DOHH2 (cell line): Measurements from ENCODE around the gene KIF16B.

ENCODE experiments used
- H3F3A ChIP-seq: fragments of 200-600 bp; sonication (generic), shearing (Covaris generic); 2 replicates; pipeline ENCODE4 v1.6.0; 2016; ENCODE audit warnings: antibody characterized with exemption, mild to moderate bottlenecking; ENCODE audit not compliant: control insufficient read depth, insufficient read depth
- H3K27ac ChIP-seq: fragments of 200-600 bp; sonication (generic); 2 replicates; pipeline ENCODE4 v1.5.1; 2014; ENCODE audit warnings: low read depth, mild to moderate bottlenecking, low read length, moderate library complexity
- H3K27me3 ChIP-seq: fragments of 200-600 bp; sonication (generic); 2 replicates; pipeline ENCODE4 v1.6.1; 2014; ENCODE audit warnings: mild to moderate bottlenecking, low read length, mixed read lengths; ENCODE audit not compliant: control insufficient read depth
- H3K36me3 ChIP-seq: fragments of 200-600 bp; sonication (generic); 2 replicates; pipeline ENCODE4 v1.6.1; 2014; ENCODE audit warnings: mild to moderate bottlenecking, low read length, moderate library complexity, mixed read lengths; ENCODE audit not compliant: control insufficient read depth
- H3K4me1 ChIP-seq: fragments of 200-600 bp; sonication (generic); 2 replicates; pipeline ENCODE4 v1.6.1; 2014; ENCODE audit warnings: mild to moderate bottlenecking, low read length, mixed read lengths; ENCODE audit not compliant: control insufficient read depth
- H3K4me2 ChIP-seq: fragments of 200-600 bp; sonication (generic); 2 replicates; pipeline ENCODE4 v1.6.0; 2014; ENCODE audit warnings: mild to moderate bottlenecking, low read length, moderate library complexity
- H3K4me3 ChIP-seq: fragments of 200-600 bp; sonication (generic); 2 replicates; pipeline ENCODE4 v1.5.1; 2014; ENCODE audit warnings: mild to moderate bottlenecking, low read length, mixed read lengths
- H3K79me2 ChIP-seq: fragments of 200-600 bp; sonication (generic); 2 replicates; pipeline ENCODE4 v1.6.1; 2014; ENCODE audit warnings: mild to moderate bottlenecking, low read length, mixed read lengths; ENCODE audit not compliant: control insufficient read depth
- H3K9me2 ChIP-seq: fragments of 200-600 bp; sonication (generic); replicated peaks from 2 replicates; pipeline ENCODE4 v1.6.1; 2014; ENCODE audit warnings: mild to moderate bottlenecking, low read length, mixed read lengths; ENCODE audit not compliant: control insufficient read depth
- H3K9me3 ChIP-seq: fragments of 200-600 bp; sonication (generic); 2 replicates; pipeline ENCODE4 v1.6.1; 2014; ENCODE audit warnings: antibody characterized with exemption, low read length, mixed read lengths; ENCODE audit not compliant: control insufficient read depth, insufficient read depth
- H4K20me1 ChIP-seq: fragments of 200-600 bp; sonication (generic); 2 replicates; pipeline ENCODE4 v1.6.0; 2014; ENCODE audit warnings: low read depth, mild to moderate bottlenecking, antibody characterized with exemption, low read length, moderate library complexity; ENCODE audit not compliant: control insufficient read depth, insufficient read depth
- EZH2phosphoT487 ChIP-seq: fragments of 200-600 bp; sonication (generic); IDR thresholded peaks from 2 replicates; pipeline ENCODE4 v1.6.1; 2017; ENCODE audit warnings: borderline replicate concordance, mild to moderate bottlenecking, antibody characterized with exemption, low read length, moderate library complexity, mixed read lengths
- TF ChIP-seq, protein P1 (sequence below): fragments of 200-600 bp; sonication (generic); IDR thresholded peaks from one replicate; pipeline ENCODE4 v1.5.1; 2014; ENCODE audit warnings: antibody characterized with exemption, mild to moderate bottlenecking, low read depth, low read length; ENCODE audit not compliant: poor library complexity, severe bottlenecking

Gene KIF16B

GRCh38 chr20:16272780-16273360 is 300.4 kb downstream of the KIF16B start:
- no peaks in the 10 kb centered on the region for H3K27me3 ChIP-seq
- no peaks in the 10 kb centered on the region for H3K9me3 ChIP-seq
- H3K27ac ChIP-seq: no peak overlapping the region
- H3K9me2 ChIP-seq: no peaks in the 10 kb centered on the region
- no peaks in the 10 kb centered on the region for H3K4me1 ChIP-seq
- no peaks in the 10 kb centered on the region for H3K36me3 ChIP-seq
- no peaks in the 10 kb centered on the region for H3F3A ChIP-seq
- TF ChIP-seq EZH2phosphoT487: no peak
- TF ChIP-seq, protein P1, sequence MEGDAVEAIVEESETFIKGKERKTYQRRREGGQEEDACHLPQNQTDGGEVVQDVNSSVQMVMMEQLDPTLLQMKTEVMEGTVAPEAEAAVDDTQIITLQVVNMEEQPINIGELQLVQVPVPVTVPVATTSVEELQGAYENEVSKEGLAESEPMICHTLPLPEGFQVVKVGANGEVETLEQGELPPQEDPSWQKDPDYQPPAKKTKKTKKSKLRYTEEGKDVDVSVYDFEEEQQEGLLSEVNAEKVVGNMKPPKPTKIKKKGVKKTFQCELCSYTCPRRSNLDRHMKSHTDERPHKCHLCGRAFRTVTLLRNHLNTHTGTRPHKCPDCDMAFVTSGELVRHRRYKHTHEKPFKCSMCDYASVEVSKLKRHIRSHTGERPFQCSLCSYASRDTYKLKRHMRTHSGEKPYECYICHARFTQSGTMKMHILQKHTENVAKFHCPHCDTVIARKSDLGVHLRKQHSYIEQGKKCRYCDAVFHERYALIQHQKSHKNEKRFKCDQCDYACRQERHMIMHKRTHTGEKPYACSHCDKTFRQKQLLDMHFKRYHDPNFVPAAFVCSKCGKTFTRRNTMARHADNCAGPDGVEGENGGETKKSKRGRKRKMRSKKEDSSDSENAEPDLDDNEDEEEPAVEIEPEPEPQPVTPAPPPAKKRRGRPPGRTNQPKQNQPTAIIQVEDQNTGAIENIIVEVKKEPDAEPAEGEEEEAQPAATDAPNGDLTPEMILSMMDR: no peak
- H3K4me2 ChIP-seq: no peak overlapping the region
- no peaks in the 10 kb centered on the region for H4K20me1 ChIP-seq
- no peak overlapping the region for H3K4me3 ChIP-seq
- H3K79me2 ChIP-seq: no peaks in the 10 kb centered on the region

DNA sequence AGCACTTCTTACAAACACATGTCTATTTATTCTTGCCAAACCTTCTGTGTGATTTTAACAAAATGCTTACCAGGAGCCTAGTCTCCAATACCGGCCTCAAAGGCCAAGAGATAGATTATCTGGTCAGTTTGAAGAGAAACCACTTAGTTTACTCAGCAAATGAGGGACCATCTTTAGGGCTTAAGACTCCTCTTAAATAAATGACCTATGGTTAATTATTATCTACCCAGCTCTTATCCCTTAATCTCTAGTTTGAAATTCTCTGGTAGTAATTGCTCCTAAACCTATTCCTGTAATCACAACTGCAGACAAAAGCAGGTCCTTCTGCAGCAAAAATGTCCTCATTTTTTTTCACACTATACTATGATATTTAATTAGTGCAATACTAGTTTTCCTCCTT is 301.8 kb downstream of the KIF16B start:
- Histone ChIP-seq H3K4me1 (no peaks in the 10 kb centered on the region), H4K20me1 (no peaks in the 10 kb centered on the region), H3K9me2 (no peaks in the 10 kb centered on the region), H3K4me2 (no peak overlapping the region), H3K36me3 (no peaks in the 10 kb centered on the region), H3K9me3 (no peaks in the 10 kb centered on the region), H3K4me3 (no peak overlapping the region), H3K27me3 (no peaks in the 10 kb centered on the region), H3K79me2 (no peaks in the 10 kb centered on the region), H3F3A (no peaks in the 10 kb centered on the region), H3K27ac (no peak overlapping the region)
- TF ChIP-seq, protein P1: no peak
- no peak for TF ChIP-seq EZH2phosphoT487

- Histone ChIP-seq H3K27ac (no peak overlapping the region), H3K36me3 (no peaks in the 10 kb centered on the region), H3K4me1 (no peaks in the 10 kb centered on the region), H3K4me2 (no peak overlapping the region), H3K9me2 (no peaks in the 10 kb centered on the region), H4K20me1 (no peaks in the 10 kb centered on the region), H3K9me3 (no peaks in the 10 kb centered on the region; the same call in 1 of the 2 replicates), H3F3A (no peaks in the 10 kb centered on the region), H3K4me3 (no peak overlapping the region), H3K79me2 (no peaks in the 10 kb centered on the region), H3K27me3 (no peaks in the 10 kb centered on the region)
- TF ChIP-seq EZH2phosphoT487: no peak
- TF ChIP-seq, protein P1: no peak
Observed at GRCh38 chr20:16270989-16271388, 302.3 kb downstream of the KIF16B start.
